Endodermal cell (in vitro differentiated cells): ENCODE measurements around the gene RAB6A. TPM values are rescaled to one million over a fixed set of nuclear protein-coding genes. Genes with fewer than 3 reads are reported as not detected.

Experiments used
- DNase-seq: peaks from one replicate; pipeline ENCODE4 v3.0.0-alpha.2; 2017
- H3K27ac ChIP-seq: 2 replicates; pipeline ENCODE4 v1.5.1; 2013; ENCODE audit warnings: mild to moderate bottlenecking, low read depth, low read length, moderate library complexity
- H3K27me3 ChIP-seq: 2 replicates; pipeline ENCODE4 v1.6.1; 2013; ENCODE audit warnings: mild to moderate bottlenecking, low read length, moderate library complexity; ENCODE audit not compliant: insufficient read depth, control insufficient read depth, poor library complexity, severe bottlenecking
- H3K36me3 ChIP-seq: 2 replicates; pipeline ENCODE4 v1.7.0; 2013; ENCODE audit warnings: mild to moderate bottlenecking, low read length, moderate library complexity; ENCODE audit not compliant: control insufficient read depth, insufficient read depth
- H3K4me1 ChIP-seq: one replicate; pipeline ENCODE4 v1.7.0; 2013; ENCODE audit warnings: low read length; ENCODE audit not compliant: control insufficient read depth, insufficient read depth
- H3K4me3 ChIP-seq: 2 replicates; pipeline ENCODE4 v1.5.1; 2013; ENCODE audit warnings: mild to moderate bottlenecking, low read length, moderate library complexity
- H3K9ac ChIP-seq: 2 replicates; pipeline ENCODE4 v1.6.1; 2013; ENCODE audit warnings: mild to moderate bottlenecking, low read length, moderate library complexity; ENCODE audit not compliant: poor library complexity, severe bottlenecking; ENCODE audit errors: extremely low read depth
- H3K9me3 ChIP-seq: 2 replicates; pipeline ENCODE4 v1.6.1; 2013; ENCODE audit warnings: mild to moderate bottlenecking, low read length, moderate library complexity; ENCODE audit not compliant: control insufficient read depth
- H3K27ac Mint-ChIP-seq: 2 replicates; pipeline ENCODE4 v1.8.0; 2020; ENCODE audit warnings: mixed read lengths
- H3K27me3 Mint-ChIP-seq: 2 replicates; pipeline ENCODE4 v1.8.0; 2021; ENCODE audit warnings: mild to moderate bottlenecking, mixed read lengths; ENCODE audit not compliant: insufficient read depth
- H3K36me3 Mint-ChIP-seq: 2 replicates; pipeline ENCODE4 v1.8.0; 2020; ENCODE audit warnings: low read depth, mixed read lengths
- H3K4me1 Mint-ChIP-seq: 2 replicates; pipeline ENCODE4 v1.8.0; 2020; ENCODE audit warnings: mixed read lengths
- H3K4me3 Mint-ChIP-seq: 2 replicates; pipeline ENCODE4 v1.8.0; 2020; ENCODE audit warnings: mild to moderate bottlenecking, moderate library complexity, mixed read lengths
- H3K9me3 Mint-ChIP-seq: 2 replicates; pipeline ENCODE4 v1.8.0; 2020; ENCODE audit warnings: mild to moderate bottlenecking, mixed read lengths
- WGBS, 2 experiments: methylation state at CpG; one replicate each; pipeline versions ENCODE4 v1.1.5 to v1.1.7; 2013; ENCODE audit warnings: missing lambda C conversion rate in 2 of 2, mixed read lengths in 1 of 2; ENCODE audit not compliant: insufficient coverage in 1 of 2, insufficient read length in 1 of 2; 5-methylcytosine and 5-hydroxymethylcytosine counted together
- total RNA-seq, 2 donors: library from RNA; stranded (reverse); fragmentation: NEBNext Ultra II Directional in 1 of 2; extraction: Animal tissue kit (Norgen Biotek cat#: 25700) in 1 of 2; gene quantifications; 2 replicates in 1 of 2; 3 replicates in 1 of 2; pipeline ENCODE4 v1.2.1, GENCODE V29; 2021
- TF ChIP-seq, protein P1 (sequence below): fragments of 200-600 bp; sonication (generic); conservative IDR thresholded peaks from 2 replicates; pipeline ENCODE4 v1.5.0; 2021; ENCODE audit warnings: antibody characterized with exemption, mild to moderate bottlenecking

Gene RAB6A
- total RNA-seq, 2 donors from 2014 or later = 77.9 to 79.5 TPM

DNA sequence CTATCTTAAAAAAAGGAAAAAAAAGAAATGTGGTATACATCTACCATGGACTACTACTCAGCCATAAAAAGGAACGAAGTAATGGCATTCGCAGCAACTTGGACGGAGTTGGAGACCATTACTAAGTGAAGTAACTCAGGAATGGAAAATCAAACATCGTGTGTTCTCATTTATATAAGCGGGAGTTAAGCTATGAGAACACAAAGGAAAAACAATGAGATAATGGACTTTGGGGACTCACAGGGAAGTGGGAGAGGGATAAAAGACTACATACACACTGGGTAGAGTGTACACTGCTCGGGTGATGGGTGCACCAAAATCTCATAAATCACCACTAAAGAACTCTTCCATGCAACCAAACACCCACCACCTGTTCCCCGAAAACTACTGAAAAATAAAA, 11.8 kb downstream of the RAB6A start:
- TF ChIP-seq, protein P1, sequence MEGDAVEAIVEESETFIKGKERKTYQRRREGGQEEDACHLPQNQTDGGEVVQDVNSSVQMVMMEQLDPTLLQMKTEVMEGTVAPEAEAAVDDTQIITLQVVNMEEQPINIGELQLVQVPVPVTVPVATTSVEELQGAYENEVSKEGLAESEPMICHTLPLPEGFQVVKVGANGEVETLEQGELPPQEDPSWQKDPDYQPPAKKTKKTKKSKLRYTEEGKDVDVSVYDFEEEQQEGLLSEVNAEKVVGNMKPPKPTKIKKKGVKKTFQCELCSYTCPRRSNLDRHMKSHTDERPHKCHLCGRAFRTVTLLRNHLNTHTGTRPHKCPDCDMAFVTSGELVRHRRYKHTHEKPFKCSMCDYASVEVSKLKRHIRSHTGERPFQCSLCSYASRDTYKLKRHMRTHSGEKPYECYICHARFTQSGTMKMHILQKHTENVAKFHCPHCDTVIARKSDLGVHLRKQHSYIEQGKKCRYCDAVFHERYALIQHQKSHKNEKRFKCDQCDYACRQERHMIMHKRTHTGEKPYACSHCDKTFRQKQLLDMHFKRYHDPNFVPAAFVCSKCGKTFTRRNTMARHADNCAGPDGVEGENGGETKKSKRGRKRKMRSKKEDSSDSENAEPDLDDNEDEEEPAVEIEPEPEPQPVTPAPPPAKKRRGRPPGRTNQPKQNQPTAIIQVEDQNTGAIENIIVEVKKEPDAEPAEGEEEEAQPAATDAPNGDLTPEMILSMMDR = no peak
- no peaks in the 10 kb centered on the region for H3K9me3 Mint-ChIP-seq
- peak overlapping the region; percentile 11 for H3K27ac Mint-ChIP-seq

DNA sequence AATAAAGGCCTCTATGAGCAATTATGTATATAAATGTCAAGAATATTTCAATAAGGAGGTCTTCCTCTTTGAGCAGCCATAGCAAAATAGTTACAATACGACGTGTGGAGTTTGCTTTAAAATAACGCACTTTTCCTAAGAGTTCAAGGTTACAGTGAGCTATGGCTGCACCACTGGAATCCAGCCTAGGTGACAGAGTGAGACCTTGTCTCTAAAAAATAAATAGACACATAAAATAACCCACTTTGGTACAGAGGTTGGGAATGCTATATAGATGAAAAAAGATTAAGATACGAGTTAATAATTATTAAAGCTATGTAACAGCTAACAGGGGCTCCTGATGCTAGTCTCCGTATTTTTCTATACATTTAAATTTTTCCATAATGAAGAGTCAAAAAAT, 12.6 kb downstream of the RAB6A start:
- no peaks in the 10 kb centered on the region for H3K4me1 Mint-ChIP-seq
- H3K27ac Mint-ChIP-seq = no peak overlapping the region
- Histone ChIP-seq H3K9ac (no peak overlapping the region), H3K4me3 (no peak overlapping the region), H3K9me3 (no peaks in the 10 kb centered on the region), H3K27ac (no peak overlapping the region), H3K27me3 (no peaks in the 10 kb centered on the region), H3K36me3 (peaks cover 5% of the 10 kb centered on the region), H3K4me1 (no peaks in the 10 kb centered on the region)
- no peak for DNase-seq
- no peaks in the 10 kb centered on the region for H3K27me3 Mint-ChIP-seq
- H3K36me3 Mint-ChIP-seq = peaks cover 17% of the 10 kb centered on the region
- WGBS, 2 experiments = 97 to 100% methylated on average over 1 to 5 of the region's 5 CpGs
- TF ChIP-seq, protein P1 = no peak
- H3K9me3 Mint-ChIP-seq = no peaks in the 10 kb centered on the region
- no peak overlapping the region for H3K4me3 Mint-ChIP-seq

More for the DNA sequence above, 11.8 kb downstream of the RAB6A start:
- no peaks in the 10 kb centered on the region for H3K4me1 Mint-ChIP-seq
- peaks cover 12% of the 10 kb centered on the region for H3K36me3 Mint-ChIP-seq
- Histone ChIP-seq H3K27me3 (no peaks in the 10 kb centered on the region), H3K36me3 (peaks cover 5% of the 10 kb centered on the region), H3K4me1 (no peaks in the 10 kb centered on the region), H3K9ac (no peak overlapping the region), H3K27ac (no peak overlapping the region), H3K4me3 (no peak overlapping the region), H3K9me3 (no peaks in the 10 kb centered on the region)
- DNase-seq = no peak
- no peaks in the 10 kb centered on the region for H3K27me3 Mint-ChIP-seq
- 91 to 97% methylated on average over 5 to 7 of the region's 7 CpGs for WGBS, 2 experiments
- no peak overlapping the region for H3K4me3 Mint-ChIP-seq

DNA sequence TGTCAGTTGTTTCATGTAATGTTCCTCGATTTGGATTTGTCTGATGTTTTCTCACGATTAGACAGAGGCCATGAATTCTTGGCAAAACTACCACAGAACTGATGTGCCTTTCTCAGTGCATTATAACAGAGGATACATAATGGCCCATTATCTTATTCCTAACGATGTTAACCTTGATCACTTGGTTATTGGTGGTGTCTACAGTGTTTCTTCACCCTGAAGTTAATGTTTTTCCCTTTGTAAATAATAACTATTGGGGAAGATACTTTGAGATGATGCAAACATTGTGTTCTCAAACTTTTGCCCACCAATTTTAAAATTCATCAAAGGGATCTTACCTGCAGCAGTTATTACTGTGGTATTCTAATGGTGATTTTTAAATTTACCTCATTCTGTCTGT, 13.1 kb downstream of the RAB6A start:
- no peaks in the 10 kb centered on the region for H3K4me1 ChIP-seq
- Mint-ChIP-seq H3K27ac (no peak overlapping the region), H3K9me3 (no peaks in the 10 kb centered on the region), H3K4me1 (no peaks in the 10 kb centered on the region), H3K36me3 (peaks cover 22% of the 10 kb centered on the region), H3K27me3 (no peaks in the 10 kb centered on the region), H3K4me3 (no peak overlapping the region)
- no peak overlapping the region for H3K4me3 ChIP-seq
- 93 to 96% methylated on average over 2 to 3 of the region's 3 CpGs for WGBS, 2 experiments
- no peak for DNase-seq
- TF ChIP-seq, protein P1 = no peak
- H3K9me3 ChIP-seq = peaks cover 4% of the 10 kb centered on the region
- H3K36me3 ChIP-seq = peaks cover 7% of the 10 kb centered on the region
- H3K9ac ChIP-seq = no peak overlapping the region
- H3K27ac ChIP-seq = no peak overlapping the region
- no peaks in the 10 kb centered on the region for H3K27me3 ChIP-seq
